ENCODE measurements around the gene HIBCH.
"Not testable (repeated sequence)": the region's sequence is repeated elsewhere in the genome, so short reads cannot be mapped to it uniquely, and the experiment has no call there.

The HIBCH gene

GRCh38 chr2:190279256-190280134 lies 40.1 kb downstream of the HIBCH start:
- H3K9ac ChIP-seq (ENCODE audit: low read depth in 1 of 2, low read length in 2 of 2); H3K27ac ChIP-seq (ENCODE audit: low read depth in 2 of 2, low read length in 2 of 2); H3K9me3 ChIP-seq (ENCODE audit: control insufficient read depth in 2 of 2, low read length in 2 of 2): not testable (repeated sequence)

GRCh38 chr2:190277234-190278112 lies 42.2 kb downstream of the HIBCH start:
- Histone ChIP-seq H3K36me3 (ENCODE audit: control insufficient read depth in 2 of 2, insufficient read depth in 2 of 2, low read length in 2 of 2) (no peaks in the 10 kb centered on the region), H3K9me3 (ENCODE audit: control insufficient read depth in 2 of 2, low read length in 2 of 2) (no peaks in the 10 kb centered on the region), H3K4me3 (ENCODE audit: low read length in 2 of 2) (no peak overlapping the region), H3K27me3 (ENCODE audit: control insufficient read depth in 2 of 2, insufficient read depth in 2 of 2, low read length in 2 of 2) (no peaks in the 10 kb centered on the region), H3K9ac (ENCODE audit: low read depth in 1 of 2, low read length in 2 of 2) (no peak overlapping the region), H3K27ac (ENCODE audit: low read depth in 2 of 2, low read length in 2 of 2) (no peak overlapping the region), H3K4me1 (ENCODE audit: control insufficient read depth in 2 of 2, insufficient read depth in 2 of 2, low read length in 2 of 2) (no peaks in the 10 kb centered on the region)

More at GRCh38 chr2:190279256-190280134, 40.1 kb downstream of the HIBCH start:
- not testable (repeated sequence) for H3K4me1 ChIP-seq (ENCODE audit: control insufficient read depth in 2 of 2, insufficient read depth in 2 of 2, low read length in 2 of 2); H3K27me3 ChIP-seq (ENCODE audit: control insufficient read depth in 2 of 2, insufficient read depth in 2 of 2, low read length in 2 of 2); H3K4me3 ChIP-seq (ENCODE audit: low read length in 2 of 2); H3K36me3 ChIP-seq (ENCODE audit: control insufficient read depth in 2 of 2, insufficient read depth in 2 of 2, low read length in 2 of 2)

GRCh38 chr2:190272457-190272842 lies 47.2 kb downstream of the HIBCH start:
- Histone ChIP-seq H3K36me3 (ENCODE audit: control insufficient read depth in 2 of 2, insufficient read depth in 2 of 2, low read length in 2 of 2) (no peaks in the 10 kb centered on the region), H3K9ac (ENCODE audit: low read depth in 1 of 2, low read length in 2 of 2) (no peak overlapping the region), H3K27ac (ENCODE audit: low read depth in 2 of 2, low read length in 2 of 2) (no peak overlapping the region), H3K4me3 (ENCODE audit: low read length in 2 of 2) (no peak overlapping the region), H3K4me1 (ENCODE audit: control insufficient read depth in 2 of 2, insufficient read depth in 2 of 2, low read length in 2 of 2) (no peaks in the 10 kb centered on the region), H3K9me3 (ENCODE audit: control insufficient read depth in 2 of 2, low read length in 2 of 2) (no peaks in the 10 kb centered on the region), H3K27me3 (ENCODE audit: control insufficient read depth in 2 of 2, insufficient read depth in 2 of 2, low read length in 2 of 2) (no peaks in the 10 kb centered on the region)

GRCh38 chr2:190271783-190272456 lies 47.7 kb downstream of the HIBCH start:
- Histone ChIP-seq H3K27me3 (ENCODE audit: control insufficient read depth in 2 of 2, insufficient read depth in 2 of 2, low read length in 2 of 2) (no peaks in the 10 kb centered on the region), H3K27ac (ENCODE audit: low read depth in 2 of 2, low read length in 2 of 2) (no peak overlapping the region), H3K4me1 (ENCODE audit: control insufficient read depth in 2 of 2, insufficient read depth in 2 of 2, low read length in 2 of 2) (no peaks in the 10 kb centered on the region), H3K9ac (ENCODE audit: low read depth in 1 of 2, low read length in 2 of 2) (no peak overlapping the region), H3K9me3 (ENCODE audit: control insufficient read depth in 2 of 2, low read length in 2 of 2) (no peaks in the 10 kb centered on the region), H3K36me3 (ENCODE audit: control insufficient read depth in 2 of 2, insufficient read depth in 2 of 2, low read length in 2 of 2) (no peaks in the 10 kb centered on the region), H3K4me3 (ENCODE audit: low read length in 2 of 2) (no peak overlapping the region)

GRCh38 chr2:190270298-190270697 lies 49.3 kb downstream of the HIBCH start:
- H3K4me1 ChIP-seq (ENCODE audit: control insufficient read depth in 2 of 2, insufficient read depth in 2 of 2, low read length in 2 of 2) = no peaks in the 10 kb centered on the region
- no peaks in the 10 kb centered on the region for H3K27me3 ChIP-seq (ENCODE audit: control insufficient read depth in 2 of 2, insufficient read depth in 2 of 2, low read length in 2 of 2)
- peaks cover 0 to 3% of the 10 kb centered on the region in 2 donors for H3K36me3 ChIP-seq (ENCODE audit: control insufficient read depth in 2 of 2, insufficient read depth in 2 of 2, low read length in 2 of 2)
- H3K9me3 ChIP-seq (ENCODE audit: control insufficient read depth in 2 of 2, low read length in 2 of 2) = peaks cover 0 to 7% of the 10 kb centered on the region in 2 donors
- no peak overlapping the region for H3K4me3 ChIP-seq (ENCODE audit: low read length in 2 of 2)
- H3K27ac ChIP-seq (ENCODE audit: low read depth in 2 of 2, low read length in 2 of 2) = no peak overlapping the region
- no peak overlapping the region for H3K9ac ChIP-seq (ENCODE audit: low read depth in 1 of 2, low read length in 2 of 2)

- not testable (repeated sequence) for H3K9ac ChIP-seq (ENCODE audit: low read depth in 1 of 2, low read length in 2 of 2); H3K9me3 ChIP-seq (ENCODE audit: control insufficient read depth in 2 of 2, low read length in 2 of 2); H3K36me3 ChIP-seq (ENCODE audit: control insufficient read depth in 2 of 2, insufficient read depth in 2 of 2, low read length in 2 of 2); H3K27ac ChIP-seq (ENCODE audit: low read depth in 2 of 2, low read length in 2 of 2); H3K4me3 ChIP-seq (ENCODE audit: low read length in 2 of 2); H3K27me3 ChIP-seq (ENCODE audit: control insufficient read depth in 2 of 2, insufficient read depth in 2 of 2, low read length in 2 of 2); H3K4me1 ChIP-seq (ENCODE audit: control insufficient read depth in 2 of 2, insufficient read depth in 2 of 2, low read length in 2 of 2)
Observed at GRCh38 chr2:190269699-190270098, 49.9 kb downstream of the HIBCH start.

- no peaks in the 10 kb centered on the region for H3K27me3 ChIP-seq (ENCODE audit: control insufficient read depth in 2 of 2, insufficient read depth in 2 of 2, low read length in 2 of 2)
- H3K27ac ChIP-seq (ENCODE audit: low read depth in 2 of 2, low read length in 2 of 2) = no peak overlapping the region
Observed at GRCh38 chr2:190267302-190267701, 52.3 kb downstream of the HIBCH start.

GRCh38 chr2:190266314-190266713 lies 53.3 kb downstream of the HIBCH start:
- Histone ChIP-seq H3K4me1 (ENCODE audit: control insufficient read depth in 2 of 2, insufficient read depth in 2 of 2, low read length in 2 of 2) (no peaks in the 10 kb centered on the region), H3K9me3 (ENCODE audit: control insufficient read depth in 2 of 2, low read length in 2 of 2) (peaks cover 0 to 7% of the 10 kb centered on the region in 2 donors), H3K36me3 (ENCODE audit: control insufficient read depth in 2 of 2, insufficient read depth in 2 of 2, low read length in 2 of 2) (peaks cover 0 to 3% of the 10 kb centered on the region in 2 donors), H3K4me3 (ENCODE audit: low read length in 2 of 2) (no peak overlapping the region), H3K27ac (ENCODE audit: low read depth in 2 of 2, low read length in 2 of 2) (no peak overlapping the region), H3K27me3 (ENCODE audit: control insufficient read depth in 2 of 2, insufficient read depth in 2 of 2, low read length in 2 of 2) (no peaks in the 10 kb centered on the region), H3K9ac (ENCODE audit: low read depth in 1 of 2, low read length in 2 of 2) (no peak overlapping the region)

More at GRCh38 chr2:190267302-190267701, 52.3 kb downstream of the HIBCH start:
- no peak overlapping the region for H3K4me3 ChIP-seq (ENCODE audit: low read length in 2 of 2)
- peaks cover 0 to 3% of the 10 kb centered on the region in 2 donors for H3K36me3 ChIP-seq (ENCODE audit: control insufficient read depth in 2 of 2, insufficient read depth in 2 of 2, low read length in 2 of 2)
- H3K9me3 ChIP-seq (ENCODE audit: control insufficient read depth in 2 of 2, low read length in 2 of 2) = peaks cover 0 to 7% of the 10 kb centered on the region in 2 donors
- H3K4me1 ChIP-seq (ENCODE audit: control insufficient read depth in 2 of 2, insufficient read depth in 2 of 2, low read length in 2 of 2) = no peaks in the 10 kb centered on the region
- no peak overlapping the region for H3K9ac ChIP-seq (ENCODE audit: low read depth in 1 of 2, low read length in 2 of 2)

- Histone ChIP-seq H3K27ac (ENCODE audit: low read depth in 2 of 2, low read length in 2 of 2) (no peak overlapping the region), H3K9ac (ENCODE audit: low read depth in 1 of 2, low read length in 2 of 2) (no peak overlapping the region)
Observed at GRCh38 chr2:190261851-190262250, 57.8 kb downstream of the HIBCH start.

More at GRCh38 chr2:190261851-190262250, 57.8 kb downstream of the HIBCH start:
- Histone ChIP-seq H3K27me3 (ENCODE audit: control insufficient read depth in 2 of 2, insufficient read depth in 2 of 2, low read length in 2 of 2) (no peaks in the 10 kb centered on the region), H3K4me1 (ENCODE audit: control insufficient read depth in 2 of 2, insufficient read depth in 2 of 2, low read length in 2 of 2) (no peaks in the 10 kb centered on the region), H3K36me3 (ENCODE audit: control insufficient read depth in 2 of 2, insufficient read depth in 2 of 2, low read length in 2 of 2) (peaks cover 3 to 18% of the 10 kb centered on the region in 2 donors), H3K4me3 (ENCODE audit: low read length in 2 of 2) (no peak overlapping the region), H3K9me3 (ENCODE audit: control insufficient read depth in 2 of 2, low read length in 2 of 2) (peaks cover 0 to 7% of the 10 kb centered on the region in 2 donors)
